T-helper 1 cell (primary cell): Measurements from ENCODE around the gene TMEM89.

Source experiments
- DNase-seq, 5 donors: peaks; one replicate each; pipeline ENCODE4 v3.0.0-alpha.2; 2012 to 2020
- total RNA-seq, 4 donors: gene quantifications; one replicate each; lab custom pipeline; 2026; lab: John Stamatoyannopoulos, UW

Gene TMEM89, protein sequence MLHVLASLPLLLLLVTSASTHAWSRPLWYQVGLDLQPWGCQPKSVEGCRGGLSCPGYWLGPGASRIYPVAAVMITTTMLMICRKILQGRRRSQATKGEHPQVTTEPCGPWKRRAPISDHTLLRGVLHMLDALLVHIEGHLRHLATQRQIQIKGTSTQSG
- 0 reads per million in 4 donors for total RNA-seq

DNA sequence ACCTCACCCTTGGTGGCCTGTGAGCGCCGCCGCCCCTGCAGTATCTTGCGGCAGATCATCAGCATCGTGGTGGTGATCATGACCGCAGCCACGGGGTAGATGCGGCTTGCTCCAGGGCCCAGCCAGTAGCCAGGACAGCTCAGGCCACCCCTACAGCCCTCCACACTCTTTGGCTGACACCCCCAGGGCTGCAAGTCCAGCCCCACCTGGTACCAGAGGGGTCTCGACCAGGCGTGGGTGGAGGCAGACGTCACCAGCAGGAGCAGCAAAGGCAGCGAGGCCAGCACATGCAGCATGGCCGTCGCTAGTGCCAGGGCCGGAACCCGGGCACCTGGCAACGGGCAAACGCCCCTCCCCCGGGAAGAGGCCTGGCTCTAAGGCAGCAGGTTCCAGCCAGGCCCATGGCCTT is at the start of gene TMEM89:
TMEM89 (minus strand) TSS at position 309 of the 409 bp plus-strand sequence; CDS start at position 296, 13 bp downstream.
- DNase-seq = no peak

DNA sequence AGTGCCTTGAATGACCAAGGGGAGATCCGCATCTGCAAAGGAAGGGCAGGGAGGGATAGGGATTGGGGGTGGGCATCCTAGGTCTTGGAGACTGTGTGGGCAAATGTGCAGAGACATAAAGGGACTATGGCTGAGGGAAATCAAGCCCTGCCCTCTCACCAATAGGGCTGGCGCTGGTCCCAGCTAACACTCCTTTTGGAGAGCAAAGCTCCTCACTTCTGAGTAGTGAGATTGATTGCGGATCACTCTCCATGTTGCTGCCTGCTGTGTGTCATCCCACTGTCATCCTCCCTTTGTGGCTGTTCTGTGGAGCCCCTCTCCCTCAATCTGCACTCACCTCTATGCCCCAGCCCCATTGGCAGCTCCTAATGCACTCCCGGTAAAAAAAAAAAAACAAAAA is 43.4 kb upstream of the TMEM89 start:
- DNase-seq = no peak

DNA sequence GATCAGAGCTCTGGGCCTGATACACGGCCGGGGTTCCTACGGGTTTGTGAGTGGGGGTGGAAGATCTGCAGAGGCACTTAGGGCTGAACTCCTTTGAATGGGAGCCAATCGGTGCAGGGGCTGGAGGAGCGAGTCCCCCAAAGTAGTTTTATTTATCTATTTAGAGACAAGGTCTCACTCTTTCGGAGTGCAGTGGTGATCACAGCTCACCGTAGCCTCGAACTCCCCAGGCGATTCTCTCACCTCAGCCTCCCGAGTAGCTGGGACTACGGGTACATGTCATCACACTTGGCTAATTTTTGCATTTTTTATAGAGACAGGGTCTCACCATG is 42.7 kb upstream of the TMEM89 start:
- DNase-seq = no peak

DNA sequence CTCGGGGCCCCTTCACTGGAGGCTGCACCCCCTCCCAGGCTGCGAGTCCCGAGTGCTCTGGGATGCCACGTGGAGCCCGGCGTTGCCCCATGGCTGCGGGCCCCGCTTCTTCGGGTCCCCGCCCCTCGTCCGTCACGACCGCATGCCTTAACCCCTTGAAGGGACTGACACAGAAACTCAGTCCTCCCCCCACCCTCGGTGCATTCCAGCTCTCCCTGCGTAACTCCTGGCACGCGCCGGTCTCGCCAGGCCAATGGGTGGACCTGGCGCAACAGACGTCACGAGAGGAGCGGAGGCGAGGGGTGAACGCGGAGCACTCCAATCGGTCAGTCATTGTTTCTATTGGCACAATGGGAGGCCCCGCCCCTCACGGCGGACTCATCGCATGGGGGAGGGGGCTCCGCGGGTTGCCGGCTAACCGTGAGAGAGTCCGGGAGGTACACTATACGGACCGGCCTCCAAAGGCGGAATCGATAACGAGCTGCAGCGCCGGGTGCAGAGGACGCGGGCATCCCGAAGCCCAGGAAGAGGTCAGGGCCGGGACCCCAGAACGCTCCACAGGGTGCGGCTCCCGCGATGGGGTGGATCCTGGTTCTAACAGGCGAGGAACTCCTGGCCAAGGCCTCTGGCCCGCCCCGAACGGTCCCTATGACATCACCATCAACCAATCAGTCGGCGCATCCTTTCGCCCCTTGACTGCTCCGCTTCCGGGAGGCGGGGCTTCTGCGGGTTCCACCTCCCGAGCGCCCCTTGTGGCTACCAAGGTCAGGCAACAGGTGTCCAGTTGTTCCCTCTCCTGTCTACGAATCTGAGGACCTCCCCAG is 42.1 kb upstream of the TMEM89 start:
- peak; percentile 73 to 96 (median 79) for DNase-seq

DNA sequence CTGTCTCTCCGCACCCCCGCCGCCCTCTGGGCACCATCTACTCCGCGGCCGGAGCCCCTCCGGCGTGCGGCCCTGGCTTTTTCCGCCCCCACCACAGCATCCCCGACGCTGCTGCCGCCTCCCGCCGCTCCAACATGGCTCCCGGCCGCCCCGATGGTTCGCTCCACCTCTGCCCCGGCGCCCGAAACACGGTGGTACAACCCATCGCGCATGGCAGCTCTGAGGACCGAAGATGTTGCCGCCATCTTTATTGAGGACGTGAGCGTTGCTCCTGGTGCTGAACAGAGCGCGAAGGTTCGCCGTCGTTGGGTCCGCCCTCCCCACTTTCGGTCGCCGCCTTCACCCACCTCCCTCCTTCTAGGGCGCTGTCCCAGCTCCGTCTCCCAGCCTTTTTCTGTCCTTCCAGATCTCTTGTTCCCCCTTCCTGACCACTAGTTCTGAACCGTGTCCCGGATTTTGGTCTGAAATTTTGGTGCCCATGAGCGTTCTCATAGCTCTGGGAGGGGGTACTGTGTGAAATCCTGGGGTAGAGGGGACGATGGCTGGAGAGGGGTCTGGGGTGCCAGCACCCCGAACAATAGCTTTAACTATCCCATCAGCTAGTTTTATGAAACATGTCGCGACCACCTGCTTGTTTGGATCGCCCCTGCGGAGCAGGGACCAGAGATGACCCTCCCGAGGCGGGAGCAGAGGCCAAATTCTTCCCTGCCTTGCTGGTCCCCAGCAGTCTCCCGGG is 41.4 kb upstream of the TMEM89 start, which contains the start of gene CELSR3:
CELSR3 (minus strand) TSS at position 134 of the 736 bp plus-strand sequence. CDS start 252 bp downstream, outside the sequence.
- DNase-seq = peak; percentile 42 to 87 (median 58)

DNA sequence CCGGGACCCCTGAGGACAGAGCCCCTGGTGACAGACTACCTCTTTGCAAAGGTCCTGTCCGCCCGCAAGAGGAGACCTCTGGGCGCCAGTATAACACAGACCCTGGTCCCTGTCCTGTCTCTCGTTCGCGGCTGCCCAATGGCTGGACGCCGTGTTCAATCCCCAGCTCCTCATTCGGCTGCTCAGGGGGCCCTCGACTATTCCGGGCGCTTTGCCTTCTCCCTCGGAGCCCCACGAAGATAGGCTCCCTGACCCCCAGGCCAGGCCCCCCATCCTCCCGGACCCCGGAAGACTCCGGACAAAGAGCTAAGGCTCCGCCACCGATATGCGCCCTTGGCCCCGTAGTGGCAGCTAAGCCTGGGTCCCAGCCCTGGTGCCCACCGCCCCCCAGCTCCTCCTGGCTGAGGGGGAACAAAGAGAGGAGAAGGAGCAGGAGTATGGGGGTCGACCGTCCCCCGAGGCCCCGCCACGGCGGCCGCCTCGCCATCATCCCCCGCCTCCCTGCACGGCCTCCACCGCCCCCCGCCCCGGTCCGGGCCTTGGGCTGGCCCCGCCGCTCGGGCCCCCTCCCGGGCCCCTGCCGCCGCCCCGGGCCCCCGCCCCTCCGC is 40.7 kb upstream of the TMEM89 start:
- no peak for DNase-seq

DNA sequence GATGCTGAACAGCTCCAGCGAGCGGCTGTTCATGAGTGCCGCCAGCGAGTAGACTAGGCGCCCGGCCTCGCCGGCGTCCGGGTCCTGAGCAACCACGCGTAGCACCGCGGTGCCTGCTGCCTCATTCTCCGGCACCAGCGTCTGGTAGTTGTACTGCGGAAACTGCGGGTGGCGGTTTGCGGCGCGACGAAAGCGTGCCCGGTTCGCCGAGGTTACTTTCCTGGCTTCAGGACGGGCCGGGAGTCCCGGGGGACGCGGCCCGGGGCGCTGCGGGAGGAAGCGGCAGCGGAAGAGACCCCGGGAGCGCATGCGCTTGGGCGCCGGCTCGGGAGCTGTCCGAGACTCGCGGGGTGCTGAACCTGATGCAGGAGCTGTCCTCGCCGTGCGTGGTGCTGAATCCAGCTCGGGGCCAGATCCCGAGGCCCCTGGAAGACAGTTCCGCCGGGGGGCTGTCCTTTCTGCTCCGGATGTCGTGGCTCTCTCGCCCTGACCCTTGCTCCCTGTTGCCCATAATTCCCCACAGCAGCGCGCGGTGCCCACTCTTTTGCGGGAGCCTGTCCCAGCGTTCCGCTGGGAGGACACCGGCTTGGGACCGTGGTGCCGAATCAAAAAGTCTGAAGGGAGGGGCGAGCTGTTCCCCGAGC is 40.1 kb upstream of the TMEM89 start:
- peak; percentile 48 to 72 (median 63) for DNase-seq

DNA sequence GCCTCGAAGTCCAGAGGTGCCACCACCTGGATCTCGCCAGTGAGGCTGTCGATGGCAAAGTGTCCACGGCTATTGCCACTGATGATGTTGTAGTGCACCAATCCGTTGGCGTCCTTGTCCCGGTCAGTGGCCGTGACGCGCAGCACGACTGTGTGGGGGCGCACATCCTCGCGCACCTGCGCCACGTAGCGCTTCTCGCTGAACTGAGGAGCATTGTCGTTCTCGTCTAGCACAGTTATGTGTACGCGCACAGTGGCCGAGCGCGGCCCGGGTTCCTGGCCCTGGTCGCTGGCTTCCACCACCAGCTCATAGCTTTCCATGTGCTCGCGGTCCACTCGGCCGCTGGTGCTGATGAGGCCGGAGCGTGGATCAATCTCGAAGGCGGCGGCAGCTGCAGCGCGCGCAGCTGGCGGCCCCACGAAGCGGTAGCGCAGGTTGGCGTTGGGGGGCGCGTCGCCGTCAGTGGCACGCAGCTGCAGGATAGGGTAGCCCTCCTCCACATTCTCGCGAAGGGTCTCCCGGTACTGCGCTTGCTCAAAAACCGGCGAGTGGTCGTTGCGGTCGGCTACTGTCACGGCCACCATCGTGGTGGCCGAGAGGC is 39.3 kb upstream of the TMEM89 start:
- no peak for DNase-seq

DNA sequence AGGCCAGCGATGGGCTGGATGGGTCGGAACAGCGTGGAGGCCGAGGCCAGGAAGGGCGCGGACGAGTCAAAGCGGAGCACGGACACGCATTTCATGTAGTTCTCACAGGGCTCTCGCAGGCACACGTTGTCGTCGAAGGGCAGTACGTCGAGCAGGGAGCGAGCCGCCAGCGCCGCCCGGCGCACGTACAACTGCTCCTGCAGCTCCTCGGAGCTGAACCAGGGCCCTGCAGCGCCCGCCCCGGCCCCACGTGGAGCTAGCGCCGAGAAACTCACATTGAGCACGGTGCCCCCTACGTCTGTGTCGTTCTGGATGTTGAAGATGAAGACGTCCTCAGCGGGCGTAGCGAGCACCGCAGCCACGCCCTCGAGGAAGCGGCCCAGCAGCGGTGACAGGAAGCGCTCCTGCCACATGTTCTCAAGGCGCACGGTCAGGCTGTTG is 35.3 kb upstream of the TMEM89 start:
- DNase-seq = peak in 3 of 5 donors; percentile 17 to 44 (median 19)

DNA sequence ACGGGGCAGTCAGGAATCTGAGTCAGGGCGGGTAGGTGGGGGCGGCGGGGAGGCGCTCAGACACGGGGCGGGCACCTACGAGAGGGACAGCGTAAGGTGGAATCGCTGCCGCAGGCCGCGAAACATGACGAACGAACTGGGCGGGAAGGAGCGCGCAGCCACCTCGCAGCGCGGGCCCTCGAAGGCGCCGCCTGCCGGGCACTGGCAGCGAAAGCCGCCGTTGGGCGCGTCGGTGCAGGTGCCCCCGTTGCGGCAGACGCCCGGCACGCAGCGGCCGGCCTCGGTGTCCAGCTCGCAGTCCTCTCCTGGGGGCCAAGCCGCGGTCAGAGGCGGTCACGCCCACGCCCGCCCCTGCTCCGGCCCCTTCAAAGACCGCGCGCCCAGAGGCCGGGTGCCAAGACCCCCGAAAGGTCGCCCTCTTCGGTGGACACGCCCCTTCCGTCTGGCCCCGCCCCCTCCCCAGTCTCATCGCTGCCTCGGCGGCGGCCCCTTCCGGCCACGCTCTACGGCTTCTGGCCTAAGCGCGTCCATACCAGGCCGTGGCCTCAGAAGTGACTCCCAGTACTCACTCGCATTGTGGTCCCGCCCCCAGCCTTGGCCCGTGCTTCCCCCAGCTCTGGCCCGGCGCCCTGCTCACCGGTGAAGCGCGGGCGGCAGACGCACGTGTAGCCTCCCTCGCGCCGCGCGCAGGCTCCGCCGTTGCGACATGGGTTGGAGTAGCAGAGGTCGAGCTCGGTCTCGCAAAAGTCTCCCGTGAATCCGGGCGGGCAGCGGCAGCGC is 34.7 kb upstream of the TMEM89 start:
- DNase-seq = peak; percentile 67 to 91 (median 79)

DNA sequence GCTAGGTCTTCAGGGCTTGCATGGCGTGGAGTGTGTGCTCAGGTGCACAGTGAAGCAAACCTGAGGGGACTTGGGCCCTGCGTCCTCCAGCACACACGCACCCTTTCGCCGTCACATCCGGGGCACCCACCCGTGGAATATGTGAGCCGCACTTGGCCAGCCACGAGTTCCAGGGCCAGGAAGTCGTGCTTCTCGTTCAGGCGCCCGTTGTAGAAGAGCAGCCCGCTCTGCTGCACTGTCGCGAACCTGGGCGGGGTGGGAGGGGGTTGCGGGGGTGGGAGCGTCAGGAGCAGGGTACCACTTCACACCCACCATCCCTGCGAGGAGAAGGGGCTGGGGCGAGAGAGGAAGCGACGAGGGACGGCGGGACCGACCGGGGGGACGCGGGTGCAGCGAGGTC is 34.0 kb upstream of the TMEM89 start:
- peak in 3 of 5 donors; percentile 43 to 72 (median 43) for DNase-seq

DNA sequence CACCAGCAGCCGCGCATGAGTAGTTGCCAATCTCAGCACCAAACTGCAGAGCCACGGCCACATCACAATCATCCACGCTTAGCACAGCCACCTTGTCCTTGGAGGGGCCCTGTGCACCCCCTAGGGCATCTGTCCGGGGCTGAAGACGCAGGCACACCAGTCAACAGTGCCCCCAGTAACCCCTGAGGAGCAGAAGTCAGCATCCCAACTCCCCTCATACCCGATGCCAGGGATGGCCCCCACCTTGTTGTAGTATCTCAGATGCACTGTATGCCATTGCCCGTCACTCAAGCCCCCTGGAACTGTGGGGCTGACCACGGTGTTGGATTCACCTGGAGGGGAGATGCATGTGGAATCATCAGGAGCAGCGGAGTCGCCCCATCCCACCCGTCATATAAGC is 33.5 kb upstream of the TMEM89 start:
- DNase-seq = no peak

DNA sequence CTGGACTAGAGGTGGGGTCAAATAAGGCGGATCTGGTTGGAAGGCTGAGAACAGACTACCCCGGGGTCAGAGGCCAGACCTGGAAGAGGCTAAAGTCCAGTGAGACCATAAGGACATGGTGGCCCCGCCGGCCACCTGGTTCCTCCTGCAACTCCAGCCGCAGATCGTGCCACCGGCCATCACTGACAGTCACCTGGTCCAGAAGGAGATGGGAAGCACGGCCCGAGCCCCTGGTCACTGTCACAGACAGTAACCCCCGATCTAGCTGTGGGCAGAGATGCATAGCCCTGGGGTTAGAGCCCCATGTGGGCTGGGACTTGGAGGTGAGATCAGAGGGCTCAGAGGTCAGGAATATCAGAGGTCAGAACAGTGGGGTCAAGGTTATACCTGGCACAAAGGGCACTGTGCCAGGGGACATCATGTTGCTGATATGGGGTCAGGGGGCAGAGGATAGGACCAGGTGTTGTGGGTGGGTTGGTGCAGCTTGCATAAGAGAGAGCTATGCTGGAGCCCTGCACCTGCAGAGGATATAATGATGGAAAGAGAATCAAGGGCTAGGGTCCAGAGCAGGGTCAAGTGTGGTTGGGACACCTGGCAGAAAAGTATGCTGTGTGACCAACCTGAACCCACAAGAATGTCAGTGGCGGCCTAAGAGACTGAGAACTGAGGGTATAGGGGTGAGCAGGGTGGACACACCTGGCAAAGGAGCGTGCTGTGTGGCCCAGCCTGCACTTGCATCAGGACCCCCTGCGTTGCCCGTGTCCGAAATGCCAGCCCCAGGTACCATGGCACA is 31.6 kb upstream of the TMEM89 start:
- DNase-seq = no peak

DNA sequence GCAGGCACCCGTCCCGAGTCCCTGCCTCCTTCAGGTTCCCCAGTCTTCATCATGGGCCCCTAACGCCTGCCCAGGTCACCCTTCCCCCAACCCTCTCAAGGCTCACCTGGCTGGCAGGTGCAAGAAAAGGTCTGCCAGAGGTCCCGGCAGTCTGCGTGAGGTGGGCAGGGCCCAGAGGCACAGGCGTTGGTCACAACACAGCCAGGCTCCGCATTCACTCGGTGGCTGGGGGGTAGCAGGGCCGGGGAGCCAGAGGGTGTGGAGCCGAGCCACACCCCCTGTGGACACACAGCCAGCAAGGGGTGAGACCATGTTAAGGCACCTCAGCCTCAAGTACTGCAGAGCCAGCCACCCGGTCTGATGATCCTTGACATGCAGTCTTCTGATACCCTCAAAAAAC is 30.2 kb upstream of the TMEM89 start:
- no peak for DNase-seq

DNA sequence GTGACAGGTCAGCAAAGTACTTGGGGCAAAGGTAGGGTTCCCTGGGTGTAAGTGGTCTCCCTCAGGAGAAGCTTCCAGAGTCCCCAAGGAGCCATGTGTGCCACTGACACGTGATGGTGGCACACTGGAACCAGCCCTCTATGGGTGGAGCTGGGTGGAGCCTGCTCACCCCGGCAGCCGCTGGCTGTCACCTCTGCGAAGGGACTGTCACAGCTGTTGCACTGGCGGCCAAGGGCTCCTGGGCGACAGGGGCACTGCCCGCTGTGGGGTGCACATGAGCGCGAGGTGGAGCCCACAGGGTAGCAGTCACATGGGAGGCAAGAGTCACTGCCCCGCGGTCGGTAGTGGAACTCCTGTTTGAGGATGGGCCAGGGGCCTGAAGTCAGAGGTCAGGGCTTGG is 29.2 kb upstream of the TMEM89 start:
- no peak for DNase-seq

DNA sequence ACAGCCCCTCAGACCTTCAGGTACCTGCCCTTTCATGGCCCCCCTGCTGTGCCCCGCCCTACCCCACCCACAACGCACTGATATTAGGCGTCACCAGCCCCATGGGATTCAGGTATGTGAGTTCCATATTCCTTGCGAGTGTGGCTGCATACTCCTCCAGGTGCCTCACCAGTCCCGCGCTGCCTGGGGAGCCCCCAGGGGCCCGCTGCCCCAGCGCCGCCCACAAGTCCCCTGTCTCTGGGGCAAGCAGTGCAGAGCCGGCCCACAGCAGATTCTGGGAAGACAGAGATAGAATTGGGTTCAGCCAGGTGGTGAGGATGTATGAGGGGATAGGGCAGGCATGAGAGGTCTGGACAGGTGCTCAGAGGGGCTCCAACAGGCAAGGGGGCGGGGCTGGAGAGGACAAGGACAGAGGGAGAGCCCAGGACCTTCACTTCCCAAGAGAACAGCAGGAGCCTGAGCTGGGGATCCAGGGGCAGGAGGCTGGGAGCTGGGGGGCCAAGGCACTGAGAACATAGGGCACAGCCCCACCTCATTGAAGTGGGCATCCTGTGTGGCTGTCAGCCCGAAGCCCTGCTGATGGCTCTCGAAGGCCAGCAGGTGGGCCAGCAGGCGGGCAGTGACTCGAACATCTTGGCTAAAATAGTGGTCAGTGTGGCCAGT is 26.8 kb upstream of the TMEM89 start:
- DNase-seq = no peak

DNA sequence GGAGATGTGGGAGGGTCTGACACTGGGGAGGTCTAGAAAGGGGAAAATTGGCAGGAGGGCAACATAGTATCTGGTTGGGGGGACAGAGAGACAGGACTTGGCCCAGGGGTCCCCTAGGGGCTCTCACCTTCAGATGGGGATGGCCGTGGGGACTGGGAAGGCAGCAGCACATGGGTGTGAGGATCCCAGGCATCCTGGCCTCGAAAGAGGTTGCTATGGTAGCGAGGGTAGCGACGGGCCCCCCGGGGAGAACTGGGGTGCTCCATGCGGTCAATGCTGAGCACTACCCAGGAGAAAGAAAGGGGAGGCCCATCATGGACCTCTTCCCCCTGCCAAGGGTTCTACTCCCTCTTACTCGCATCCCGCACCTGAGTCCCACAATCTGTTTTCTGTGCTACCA is 26.1 kb upstream of the TMEM89 start:
- DNase-seq = no peak

DNA sequence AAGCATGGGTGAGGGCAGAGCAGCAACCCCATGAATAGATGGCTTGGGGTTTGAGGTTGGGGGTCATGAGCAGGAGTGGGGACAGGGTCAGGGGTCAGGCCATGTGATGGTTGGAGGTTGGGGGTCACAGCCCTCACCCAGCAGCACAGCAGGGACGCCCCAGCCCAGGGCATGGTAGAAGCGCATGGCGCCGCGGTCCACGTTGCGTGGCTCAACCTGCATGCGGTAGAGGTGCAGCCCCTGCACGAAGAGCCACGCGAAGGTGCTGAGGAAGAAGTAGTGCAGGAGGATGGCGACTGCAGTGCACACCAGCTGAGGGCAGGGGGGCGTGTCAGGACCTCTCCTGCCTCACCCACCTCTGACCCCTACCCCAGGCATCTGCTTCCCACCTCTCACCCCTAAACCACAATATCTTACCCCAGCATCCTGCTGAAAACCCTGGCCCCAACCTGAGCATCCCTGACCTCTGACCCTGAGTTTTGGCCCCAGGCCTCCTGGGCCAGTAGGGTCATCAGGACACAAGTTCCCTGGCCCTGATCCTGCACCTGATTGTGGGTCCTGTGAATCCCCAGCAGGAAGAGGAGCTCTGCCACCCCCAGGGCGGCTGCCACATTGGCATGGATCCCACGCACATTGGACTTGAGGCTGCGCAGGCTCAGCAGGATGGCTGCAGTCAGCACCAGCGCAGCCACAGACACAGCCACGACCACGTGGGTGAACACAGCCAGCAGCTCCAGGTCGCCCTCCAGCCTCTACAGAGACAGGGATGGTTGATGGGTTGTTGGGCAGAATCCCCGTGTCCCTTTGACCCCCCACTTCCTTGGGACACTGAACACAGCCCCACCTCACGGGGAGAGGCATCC is 23.6 kb upstream of the TMEM89 start:
- no peak for DNase-seq

DNA sequence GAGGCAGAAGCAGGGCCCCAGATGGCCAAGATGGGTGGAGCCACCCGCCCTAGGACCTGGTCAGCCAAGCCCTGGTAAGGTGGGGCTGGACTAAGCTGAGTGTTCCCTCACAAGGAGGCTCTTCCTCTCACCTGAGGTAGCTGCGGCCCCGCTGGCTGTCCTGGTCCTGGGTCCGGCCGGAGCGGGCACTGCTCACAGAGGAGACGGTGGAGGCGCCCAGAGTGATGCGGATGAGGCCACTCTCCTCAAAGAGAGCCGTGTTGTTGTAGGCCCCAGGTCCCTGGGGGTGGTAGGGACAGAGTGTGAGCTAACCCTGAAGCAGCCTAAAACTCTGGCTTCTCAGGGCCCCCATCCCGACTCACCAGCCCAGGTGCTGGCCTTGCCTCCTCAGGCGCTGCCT is 21.0 kb upstream of the TMEM89 start:
- DNase-seq = no peak
